GM19452 (cell line): Measurements from ENCODE around the gene ANP32B.
"Not testable (repeated sequence)": the region's sequence is repeated elsewhere in the genome, so short reads cannot be mapped to it uniquely, and the experiment has no call there.

Experiments
- ATAC-seq: cut with Tn5 transposase; IDR thresholded peaks from one replicate; pipeline ENCODE4 v1.9.1; 2021; ENCODE audit not compliant: unreplicated experiment

ANP32B gene

DNA sequence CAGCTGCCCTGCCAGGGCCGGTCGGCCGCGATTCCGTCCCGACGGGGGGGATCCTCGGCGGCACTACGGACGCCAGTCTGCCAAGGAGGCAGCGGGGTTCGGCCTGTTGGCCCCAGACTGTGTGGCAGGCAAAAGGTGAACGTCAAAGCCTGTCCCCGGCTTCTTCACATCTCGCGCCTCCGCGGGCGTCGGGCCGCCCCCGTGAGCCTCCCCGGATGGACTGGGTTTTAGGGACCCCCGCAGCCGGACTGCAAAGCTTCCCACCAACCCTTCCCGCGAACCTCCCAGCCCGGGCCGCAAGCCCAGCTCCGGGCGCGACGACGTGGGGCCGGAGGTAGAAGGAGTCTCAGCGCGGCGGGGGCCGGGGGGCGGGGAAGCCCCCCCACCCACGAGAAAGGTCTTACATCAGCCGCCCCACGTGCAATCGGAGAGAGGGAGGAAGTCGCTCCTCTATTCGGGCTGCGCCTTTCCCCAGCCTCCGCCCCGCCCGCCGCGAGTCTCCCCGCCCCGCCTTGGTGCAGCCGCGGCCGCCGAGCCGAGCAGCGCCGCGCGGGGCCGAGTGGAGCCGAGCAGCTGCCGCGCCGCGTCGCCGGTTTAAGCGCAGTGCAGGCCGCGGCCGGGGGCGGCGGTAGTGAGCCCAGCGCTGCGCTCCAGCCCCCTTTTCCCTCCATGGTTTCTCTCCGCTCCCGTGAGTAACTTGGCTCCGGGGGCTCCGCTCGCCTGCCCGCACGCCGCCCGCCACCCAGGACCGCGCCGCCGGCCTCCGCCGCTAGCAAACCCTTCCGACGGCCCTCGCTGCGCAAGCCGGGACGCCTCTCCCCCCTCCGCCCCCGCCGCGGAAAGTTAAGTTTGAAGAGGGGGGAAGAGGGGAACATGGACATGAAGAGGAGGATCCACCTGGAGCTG is at the start of gene ANP32B:
TSS of gene ANP32B (plus strand) at position 659 of the 906 bp plus-strand sequence. CDS start at position 874, 215 bp downstream.
- ATAC-seq = peak; percentile 67

DNA sequence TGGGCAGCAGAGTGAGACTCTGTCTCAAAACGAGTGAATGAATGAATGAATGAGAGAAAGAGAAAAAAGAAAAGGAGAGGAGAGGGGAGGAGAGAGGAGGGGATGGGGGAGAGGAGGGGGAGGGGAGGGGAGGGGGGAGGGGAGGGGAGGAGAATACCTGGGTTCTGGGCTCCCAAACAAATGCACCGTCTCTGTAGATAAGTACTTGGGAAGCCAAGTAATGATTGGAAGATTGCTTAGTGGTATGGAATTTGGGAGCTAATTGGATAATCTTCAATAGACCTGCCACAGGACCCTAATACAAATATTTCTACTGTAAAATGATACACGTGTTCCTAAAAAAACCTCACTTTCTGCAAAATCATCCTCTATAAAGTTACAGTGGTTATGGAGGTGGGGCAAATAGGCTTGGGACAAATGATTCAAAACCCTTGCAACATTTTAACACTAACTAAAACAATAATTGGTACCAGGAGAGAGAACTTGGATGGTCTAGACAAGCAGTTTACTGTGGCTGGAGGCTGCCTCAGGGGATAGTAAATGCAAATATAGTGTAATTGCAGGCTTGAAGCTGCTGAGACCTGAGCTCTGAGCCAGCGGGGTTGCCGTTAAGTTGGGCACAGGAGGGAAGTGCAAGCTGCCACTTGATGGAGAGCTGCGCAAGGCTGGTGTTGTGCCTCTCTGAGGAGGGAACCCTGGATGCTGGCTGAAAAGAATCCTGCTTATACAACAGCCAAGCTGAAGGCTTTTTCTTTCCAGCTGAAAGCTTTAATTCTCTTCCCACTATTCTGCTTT is 48.6 kb upstream of the ANP32B start:
- ATAC-seq = no peak

DNA sequence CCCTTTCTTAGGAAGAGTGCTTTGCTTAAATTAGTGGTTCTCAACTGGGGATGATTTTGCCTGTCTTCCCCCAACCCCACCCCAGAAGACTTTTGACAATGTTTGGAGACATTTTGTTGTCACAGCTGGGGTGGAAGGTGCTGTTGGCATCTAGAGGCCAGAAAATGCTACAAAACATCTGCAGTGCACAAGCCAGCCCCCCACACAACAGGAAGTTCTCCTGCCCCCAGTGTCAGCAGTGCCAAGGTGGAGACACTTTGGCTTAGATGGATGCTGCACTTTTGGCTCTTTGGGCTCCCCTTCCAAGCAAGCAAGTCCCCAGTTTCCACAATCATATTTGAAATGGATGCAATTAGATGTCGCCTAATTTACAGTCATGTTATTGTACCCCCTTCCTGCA is 47.9 kb upstream of the ANP32B start:
- ATAC-seq = no peak

DNA sequence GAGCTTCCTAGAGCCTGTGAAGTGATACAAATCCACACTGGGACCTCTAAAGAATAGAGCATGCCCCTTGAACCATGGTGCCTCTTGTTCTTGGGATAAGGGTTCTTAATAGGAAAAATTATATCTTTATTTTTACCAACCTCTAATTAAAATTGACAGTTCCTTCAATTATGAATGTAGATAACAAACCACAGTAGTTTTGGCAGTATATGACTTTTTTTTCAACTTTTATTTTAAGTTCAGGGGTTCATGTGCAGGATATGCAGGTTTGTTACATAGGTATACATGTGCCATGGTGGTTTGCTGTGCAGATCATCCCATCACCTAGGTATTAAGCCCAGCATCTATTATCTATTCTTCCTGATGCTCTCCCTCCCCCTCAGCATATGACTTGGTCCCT is 46.1 kb upstream of the ANP32B start:
- ATAC-seq = no peak

DNA sequence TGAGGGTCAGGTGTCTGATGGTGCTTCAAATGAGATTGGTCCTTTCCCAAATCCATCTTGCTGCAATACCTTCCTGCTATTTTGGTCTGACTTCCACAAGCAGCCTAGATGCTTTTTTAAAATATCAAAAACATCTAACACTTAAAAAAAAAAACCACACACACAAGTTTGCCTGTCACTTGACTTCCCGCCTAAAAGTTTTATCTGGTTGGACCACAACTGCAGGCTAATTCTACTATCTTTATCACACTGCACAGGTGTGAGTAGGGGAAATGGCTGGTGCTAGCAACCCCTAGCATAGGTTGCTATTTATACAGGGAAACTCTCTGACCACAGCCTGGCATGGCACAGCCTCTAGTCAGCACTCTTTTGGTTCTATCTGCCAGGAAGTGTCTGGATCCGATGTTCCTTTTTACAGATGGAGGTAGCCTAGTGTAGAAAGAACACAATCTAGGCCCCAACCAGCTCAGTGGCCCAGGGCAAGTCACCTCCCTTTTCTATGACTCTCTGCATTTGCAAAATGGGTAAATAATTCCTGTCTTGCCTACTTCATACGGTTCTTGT is 45.0 kb upstream of the ANP32B start, which contains the start of gene HEMGN:
TSS of gene HEMGN (minus strand) at position 92 of the 564 bp plus-strand sequence. CDS start at position 56, 36 bp downstream.
- peak; percentile 71 for ATAC-seq

DNA sequence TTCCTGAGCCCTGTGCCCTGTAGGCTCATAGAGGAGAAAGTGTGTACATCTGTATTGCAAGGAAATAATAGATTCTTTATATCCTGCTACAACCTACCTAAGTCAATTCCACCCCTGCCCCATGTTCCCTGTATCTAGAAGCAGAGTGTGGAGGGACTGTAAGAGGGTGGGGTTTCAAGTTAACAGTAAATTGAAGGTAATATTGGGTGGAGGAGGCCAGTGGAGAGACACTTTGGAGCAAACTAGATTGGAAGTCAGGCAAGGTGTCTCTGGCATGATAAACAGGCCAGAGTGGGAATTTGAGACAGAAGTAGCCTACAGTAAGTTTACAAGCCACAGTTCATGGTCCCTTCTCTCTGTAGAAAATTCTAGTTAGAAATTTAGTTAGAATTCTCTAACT is 42.9 kb upstream of the ANP32B start:
- ATAC-seq = no peak

DNA sequence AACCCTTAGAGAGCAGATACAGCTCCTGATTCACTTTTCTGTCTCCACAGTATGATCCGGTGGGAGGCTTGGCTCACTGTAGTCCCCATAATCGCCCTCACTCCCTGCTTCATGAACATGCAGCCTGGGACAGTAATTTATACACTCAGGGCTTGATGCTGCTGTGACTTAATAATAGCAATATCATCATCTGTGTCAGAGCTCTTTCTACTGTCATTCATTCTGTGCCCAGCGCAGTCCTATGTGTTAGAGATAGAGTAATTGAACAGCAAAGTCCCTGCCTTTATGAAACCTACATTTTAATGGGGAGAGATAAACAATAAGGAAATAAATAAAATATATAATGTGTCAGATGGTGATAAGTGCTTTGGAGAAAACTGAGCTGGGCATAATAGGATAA is 42.4 kb upstream of the ANP32B start:
- no peak for ATAC-seq

DNA sequence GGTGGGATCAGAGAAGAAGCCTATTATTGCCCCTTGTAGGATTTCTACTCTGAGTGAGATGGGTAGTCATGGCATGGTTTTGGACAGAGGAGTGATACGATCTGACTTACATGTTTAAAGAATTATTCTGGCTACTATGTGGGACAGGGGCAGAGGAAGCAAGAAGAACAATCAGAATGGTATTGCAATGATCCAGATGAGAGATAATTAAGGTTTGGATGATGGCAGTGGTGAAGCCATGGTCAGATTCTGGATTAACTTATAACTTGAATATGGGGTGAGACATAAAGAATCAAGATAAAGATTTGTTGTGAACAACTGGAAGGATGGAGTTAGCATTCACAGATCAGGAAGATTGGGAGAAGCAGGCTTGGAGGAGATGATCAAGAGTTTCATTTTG is 41.8 kb upstream of the ANP32B start:
- no peak for ATAC-seq

DNA sequence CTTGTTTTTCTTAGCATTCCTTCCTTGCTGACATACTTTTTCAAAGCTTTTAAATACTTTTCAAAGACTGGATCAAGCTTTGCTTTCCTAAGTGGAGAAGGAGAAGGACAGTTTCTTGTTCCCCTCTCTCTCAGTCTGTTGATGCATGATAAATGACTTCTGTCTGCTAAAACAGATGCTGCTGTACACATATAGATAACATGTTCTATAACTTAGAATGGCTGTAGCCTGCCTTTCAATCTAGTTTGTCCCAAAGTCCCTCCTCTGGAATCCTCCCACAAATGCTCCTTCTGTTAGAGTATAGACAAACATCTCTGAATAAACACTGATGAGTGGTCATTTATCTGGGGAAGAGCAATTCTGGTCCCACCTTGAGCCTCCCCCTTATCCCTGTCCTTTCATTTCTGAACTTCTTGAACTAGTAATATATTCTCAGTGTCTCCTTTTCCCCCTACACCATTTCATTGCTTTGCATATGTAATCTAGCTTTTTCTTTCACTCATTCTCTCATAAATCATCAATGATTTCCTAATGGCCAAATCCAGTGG is 39.8 kb upstream of the ANP32B start:
- no peak for ATAC-seq

DNA sequence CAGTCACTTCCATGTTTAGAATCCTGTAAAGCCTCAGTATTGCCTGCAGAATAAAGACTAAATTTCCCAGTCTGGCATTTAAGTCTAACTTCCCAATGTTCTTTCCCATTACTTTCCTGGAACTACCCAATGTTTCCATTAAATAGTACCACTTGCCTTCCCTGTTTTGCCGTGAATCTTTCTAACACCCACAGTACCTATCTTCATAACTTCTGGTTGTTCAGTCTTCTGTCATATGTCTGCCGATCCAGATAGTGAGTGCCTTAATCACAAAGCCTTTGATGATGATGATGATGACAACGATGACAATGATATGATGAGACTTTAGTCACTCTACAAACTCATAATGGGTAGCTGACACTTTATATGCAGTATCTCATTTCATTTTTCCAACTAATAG is 38.5 kb upstream of the ANP32B start:
- no peak for ATAC-seq

DNA sequence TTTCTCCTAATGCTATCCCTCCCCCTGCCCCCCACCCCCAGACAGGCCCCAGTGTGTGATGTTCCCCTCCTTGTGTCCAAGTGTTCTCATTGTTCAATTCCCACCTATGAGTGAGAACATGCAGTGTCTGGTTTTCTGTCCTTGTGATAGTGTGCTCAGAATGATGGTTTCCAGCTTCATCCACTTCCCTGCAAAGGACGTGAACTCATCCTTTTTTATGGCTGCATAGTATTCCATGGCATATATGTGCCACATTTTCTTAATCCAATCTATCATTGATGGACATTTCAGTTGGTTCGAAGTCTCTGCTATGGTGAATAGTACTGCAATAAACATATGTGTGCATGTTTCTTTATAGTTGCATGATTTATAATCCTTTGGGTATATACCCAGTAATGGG is 37.7 kb upstream of the ANP32B start:
- ATAC-seq = not testable (repeated sequence)

DNA sequence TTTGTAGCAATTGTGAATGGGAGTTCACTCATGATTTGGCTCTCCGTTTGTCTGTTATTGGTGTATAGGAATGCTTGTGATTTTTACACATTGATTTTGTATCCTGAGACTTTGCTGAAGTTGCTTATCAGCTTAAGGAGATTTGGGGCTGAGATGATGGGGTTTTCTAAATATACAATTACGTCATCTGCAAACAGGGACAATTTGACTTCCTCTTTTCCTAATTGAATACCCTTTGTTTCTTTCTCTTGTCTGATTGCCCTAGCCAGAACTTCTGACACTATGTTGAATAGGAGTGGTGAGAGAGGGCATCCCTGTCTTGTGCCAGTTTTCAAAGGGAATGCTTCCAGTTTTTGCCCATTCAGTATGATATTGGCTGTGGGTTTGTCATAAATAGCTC is 36.0 kb upstream of the ANP32B start:
- not testable (repeated sequence) for ATAC-seq

DNA sequence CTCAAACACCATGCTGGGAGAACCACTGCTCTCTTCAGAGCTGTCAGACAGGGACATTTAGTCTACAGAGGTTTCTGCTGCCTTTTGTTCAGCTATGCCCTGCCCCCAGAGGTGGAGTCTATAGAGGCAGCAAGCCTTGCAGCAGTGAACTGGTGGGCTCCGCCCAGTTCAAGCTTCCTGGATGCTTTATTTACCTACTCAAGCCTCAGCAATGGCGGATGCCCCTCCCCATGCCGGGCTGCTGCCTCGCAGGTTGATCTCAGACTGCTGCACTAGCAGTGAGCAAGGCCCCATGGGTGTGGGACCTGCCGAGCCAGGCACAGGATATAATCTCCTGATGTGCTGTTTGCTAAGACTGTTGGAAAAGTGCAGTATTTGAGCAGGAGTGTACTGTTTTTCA is 32.3 kb upstream of the ANP32B start:
- not testable (repeated sequence) for ATAC-seq

DNA sequence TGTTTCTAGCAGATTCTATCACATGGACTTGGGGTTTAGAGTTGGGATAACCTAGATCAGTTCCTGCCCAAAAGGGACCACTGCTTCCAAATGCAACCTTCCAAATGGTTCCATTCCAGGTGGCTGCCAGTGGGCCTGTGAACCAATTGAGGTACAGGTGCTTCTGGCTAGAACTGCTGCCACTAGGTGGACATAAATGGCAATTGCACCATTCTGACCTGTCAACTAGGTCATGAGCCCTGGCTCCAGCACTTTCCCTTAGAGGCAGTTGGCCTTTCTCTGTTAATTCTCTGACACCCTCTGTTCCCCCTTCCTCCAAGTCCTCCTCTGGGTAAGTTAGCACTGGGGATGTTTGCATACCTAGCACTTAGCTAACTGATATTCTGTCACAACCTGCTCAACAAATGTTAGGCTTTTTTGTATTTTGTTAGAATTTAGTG is 28.6 kb upstream of the ANP32B start:
- peak; percentile 88 for ATAC-seq

DNA sequence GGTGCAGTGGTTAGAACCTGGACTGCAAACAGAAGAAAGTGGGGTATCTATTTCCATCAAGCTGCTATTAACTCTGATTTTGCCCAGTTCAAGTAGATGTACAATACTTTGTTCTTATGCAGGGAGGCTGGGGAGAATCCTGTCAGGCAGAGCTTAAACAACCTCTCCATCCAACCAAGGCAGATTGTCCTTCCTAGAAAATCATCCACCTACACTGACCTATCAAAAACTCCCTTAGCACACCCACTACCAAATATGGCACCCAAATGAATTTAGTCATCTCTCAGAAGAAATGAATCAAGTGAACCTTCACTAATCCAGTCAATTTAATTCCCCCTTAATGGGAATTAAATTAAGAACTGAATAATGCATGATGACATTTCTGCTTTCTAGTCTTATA is 26.8 kb upstream of the ANP32B start:
- ATAC-seq = no peak

DNA sequence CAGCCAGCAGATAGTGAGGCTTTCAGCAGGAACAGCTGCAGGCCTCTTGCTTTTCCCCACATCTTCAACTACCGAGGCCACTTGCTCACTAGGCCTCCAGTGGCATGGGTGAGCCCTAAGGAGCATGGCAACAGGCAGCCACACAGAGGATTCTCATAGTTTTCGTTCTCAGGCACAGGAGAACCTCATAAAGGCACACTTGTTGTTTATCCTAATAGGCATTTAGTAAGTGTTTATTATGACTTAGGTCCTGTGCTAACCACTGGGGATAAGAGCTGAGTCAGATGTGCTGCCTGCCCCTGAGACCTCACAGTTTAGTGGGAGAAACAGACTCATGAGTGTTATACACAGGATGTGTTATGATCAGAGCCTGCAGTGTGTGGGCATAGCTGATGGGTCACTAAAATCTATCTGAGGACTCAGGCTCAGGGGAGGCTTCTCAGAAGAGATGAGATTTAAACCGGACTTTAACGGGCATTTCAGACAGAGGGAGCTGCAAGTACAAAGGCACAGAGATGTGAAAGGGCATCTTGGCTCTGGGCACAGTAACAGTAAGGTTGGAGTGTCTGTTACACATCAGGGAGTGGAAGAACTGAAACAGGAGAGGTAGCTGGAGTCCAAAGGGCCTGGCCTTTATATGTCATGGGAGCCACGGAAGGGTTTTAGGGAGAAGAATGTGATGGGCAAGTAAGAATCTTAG is 24.2 kb upstream of the ANP32B start:
- no peak for ATAC-seq

DNA sequence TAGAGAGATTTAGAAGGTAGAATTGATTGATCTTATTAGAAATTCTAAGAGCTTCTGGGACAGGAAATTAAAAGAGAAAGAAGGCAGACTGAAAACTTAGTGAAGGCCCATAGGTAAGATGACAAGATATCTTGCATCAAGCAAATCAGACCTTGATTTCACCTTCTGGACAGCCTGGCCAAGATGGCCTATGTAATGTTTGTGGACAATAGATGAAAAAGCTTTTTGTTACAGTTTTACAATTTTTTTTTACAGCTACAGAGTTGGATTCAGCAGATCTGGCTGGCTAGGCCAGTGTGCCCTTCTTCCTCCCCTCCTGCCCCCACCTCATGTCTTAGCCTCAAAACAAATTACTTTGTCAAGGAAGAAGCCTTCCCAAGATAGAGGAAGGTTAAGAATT is 23.6 kb upstream of the ANP32B start:
- ATAC-seq = no peak

DNA sequence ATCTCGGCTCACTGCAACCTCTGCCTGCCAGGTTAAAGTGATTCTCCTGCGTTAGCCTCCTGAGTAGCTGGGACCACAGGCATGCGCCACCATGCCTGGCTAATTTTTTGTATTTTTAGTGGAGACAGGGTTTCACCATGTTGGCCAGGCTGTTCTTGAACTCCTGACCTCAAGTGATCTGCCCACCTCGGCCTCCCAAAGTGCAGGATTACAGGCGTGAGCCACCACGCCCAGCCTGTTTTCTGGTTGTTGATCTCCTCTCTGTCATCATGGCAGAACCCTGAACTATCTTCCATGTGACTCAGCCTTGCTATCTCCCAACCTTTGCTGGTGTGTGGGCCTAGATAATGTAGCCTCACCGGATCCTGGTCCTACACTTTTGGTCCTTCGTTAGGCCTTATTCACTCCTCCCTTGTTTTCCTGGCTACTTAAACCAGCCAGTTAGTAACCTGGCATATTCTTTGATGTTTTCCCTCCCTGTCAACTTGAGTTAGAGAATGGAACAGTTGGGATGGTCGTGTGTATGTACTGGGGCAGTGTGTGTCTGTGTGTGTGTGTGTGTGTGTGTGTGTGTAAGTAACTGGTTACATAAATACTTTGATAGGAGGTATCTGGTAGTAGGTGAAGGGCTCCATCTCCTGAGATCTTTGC is 22.3 kb upstream of the ANP32B start:
- not testable (repeated sequence) for ATAC-seq

DNA sequence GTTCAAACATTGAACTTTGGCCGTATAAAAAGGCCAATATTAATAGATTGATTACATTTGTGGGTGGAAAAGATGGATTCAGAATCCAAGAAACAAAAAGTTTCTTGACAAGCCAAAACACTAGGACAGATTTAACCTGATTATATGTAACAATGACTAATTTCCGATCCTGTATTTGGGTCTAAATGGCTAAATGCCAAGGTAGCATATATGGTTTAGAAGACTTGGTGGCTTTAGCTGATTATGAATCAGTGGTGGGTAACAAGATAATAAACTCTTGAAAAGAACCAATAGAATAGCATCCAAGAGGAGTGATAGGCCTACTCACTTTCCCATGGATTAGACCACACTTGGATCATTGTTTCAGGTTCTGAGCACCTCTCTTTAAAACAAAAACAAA is 21.8 kb upstream of the ANP32B start:
- ATAC-seq = no peak

DNA sequence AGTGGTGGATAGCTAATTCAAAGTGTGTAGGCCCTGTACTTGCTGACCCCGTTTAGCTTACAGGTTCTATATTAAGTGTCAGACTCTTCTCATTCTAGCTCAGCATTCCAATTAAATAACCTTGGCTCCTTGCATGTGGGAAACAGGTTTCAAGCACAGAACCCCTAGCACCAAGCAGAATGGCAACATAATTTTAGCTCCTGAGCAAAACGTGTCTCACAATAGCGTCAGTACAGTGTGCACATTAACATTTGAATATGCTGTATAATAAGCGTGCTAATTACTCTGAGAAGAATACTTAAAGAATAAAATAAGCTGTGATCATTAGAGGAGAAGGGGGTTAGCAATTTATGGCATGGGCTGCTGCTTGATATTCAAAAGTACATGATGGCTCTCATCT is 21.0 kb upstream of the ANP32B start:
- ATAC-seq = no peak
